SJSA1 (cell line): ENCODE results near the gene IFITM10. TPM values are rescaled to one million over a fixed set of nuclear protein-coding genes. Genes with fewer than 3 reads are reported as not detected.
A peak's percentile ranks its signal among the peaks of the same experiment; 100 is the strongest.

ENCODE experiments used
- DNase-seq, 2 experiments: peaks; one replicate each; pipeline ENCODE4 v3.0.0-alpha.2; 2015 to 2020; ENCODE audit warnings: low spot score in 2 of 2, low read depth in 1 of 2
- H3K27ac ChIP-seq: fragments of 250-450 bp; sonication (Bioruptor Pico); 2 replicates; pipeline ENCODE4 v1.5.1; 2020; ENCODE audit warnings: mild to moderate bottlenecking, moderate library complexity
- H3K27me3 ChIP-seq: fragments of 250-450 bp; sonication (Bioruptor Pico); replicated peaks from 2 replicates; pipeline ENCODE4 v1.5.1; 2020; ENCODE audit warnings: mild to moderate bottlenecking, moderate library complexity
- H3K36me3 ChIP-seq: fragments of 250-450 bp; sonication (Bioruptor Pico); 2 replicates; pipeline ENCODE4 v1.5.1; 2020; ENCODE audit warnings: mild to moderate bottlenecking
- H3K4me1 ChIP-seq: fragments of 250-450 bp; sonication (Bioruptor Pico); replicated peaks from 2 replicates; pipeline ENCODE4 v1.6.1; 2021; ENCODE audit warnings: mild to moderate bottlenecking
- H3K4me3 ChIP-seq: fragments of 250-450 bp; sonication (Bioruptor Pico); 2 replicates; pipeline ENCODE4 v1.5.1; 2020; ENCODE audit warnings: mild to moderate bottlenecking
- H3K9me3 ChIP-seq: fragments of 250-450 bp; sonication (Bioruptor Pico); replicated peaks from 2 replicates; pipeline ENCODE4 v1.5.1; 2020; ENCODE audit warnings: mild to moderate bottlenecking
- total RNA-seq: library from RNA; depleted of rRNA; stranded (reverse); fragments of >200 nt; shearing (Covaris generic); gene quantifications from 2 replicates; pipeline ENCODE4 v1.2.3, GENCODE V29; 2014

Gene IFITM10
- total RNA-seq, 1 experiment from 2014 or later, result 0.05 TPM

DNA sequence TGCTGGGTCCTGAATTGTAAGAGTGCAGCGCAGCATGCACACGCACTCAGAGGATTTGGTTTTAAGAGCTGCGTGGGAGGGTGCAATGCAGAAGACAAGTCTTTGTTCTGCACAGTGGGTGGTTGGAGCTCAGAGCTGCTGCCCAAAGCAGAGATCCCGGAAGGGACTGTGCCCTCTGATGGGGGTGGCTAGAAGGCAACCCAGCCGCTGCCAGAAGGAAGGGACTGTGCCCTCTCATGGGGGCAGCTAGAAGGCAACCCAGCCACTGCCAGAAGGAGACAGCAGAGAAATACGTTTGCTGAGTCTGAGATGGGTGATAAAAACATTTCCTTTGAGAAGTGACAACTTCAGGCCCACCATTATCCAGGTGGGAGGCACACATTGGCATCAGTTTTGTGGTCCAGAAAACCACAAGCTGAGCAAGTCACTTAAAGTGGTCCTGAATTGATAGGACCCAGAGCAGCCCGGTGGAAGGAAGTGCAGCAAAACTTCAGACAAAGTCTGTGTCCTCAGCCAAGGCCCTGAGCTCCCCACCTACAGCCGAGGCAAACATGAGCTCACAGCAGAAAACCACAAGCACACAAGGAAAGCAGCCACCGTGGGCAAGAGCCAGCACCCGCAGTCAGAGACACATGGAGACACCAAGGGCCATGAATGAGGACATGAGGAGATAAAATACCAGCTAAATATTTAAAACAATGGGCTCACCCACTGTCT, 49.1 kb downstream of the IFITM10 start:
- H3K27me3 ChIP-seq, result no peaks in the 10 kb centered on the region
- H3K4me1 ChIP-seq, result peaks cover 5% of the 10 kb centered on the region
- no peaks in the 10 kb centered on the region for H3K36me3 ChIP-seq
- no peak overlapping the region for H3K27ac ChIP-seq
- no peaks in the 10 kb centered on the region for H3K9me3 ChIP-seq
- DNase-seq, result no peak
- H3K4me3 ChIP-seq, result no peak overlapping the region

DNA sequence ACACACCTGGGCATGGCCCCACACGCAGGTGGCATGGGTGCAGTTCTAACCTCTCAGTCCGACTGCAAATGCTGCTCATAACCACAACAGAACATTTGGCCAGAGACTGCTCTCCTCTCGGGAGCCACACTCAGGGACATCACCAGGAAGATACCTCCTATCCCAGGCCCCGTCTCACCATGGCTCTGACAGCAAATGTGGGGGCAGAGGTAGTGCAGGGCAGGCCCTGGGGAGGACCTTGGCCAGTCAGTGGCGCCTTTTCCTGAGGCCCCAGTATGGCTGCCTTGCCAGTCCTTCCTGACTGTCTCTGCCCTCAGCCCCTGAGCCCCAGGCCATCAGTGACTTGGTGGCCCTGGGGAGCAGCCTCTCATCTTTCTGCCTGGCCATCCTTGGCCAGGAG, 50.6 kb downstream of the IFITM10 start:
- H3K27ac ChIP-seq, result no peak overlapping the region
- H3K27me3 ChIP-seq, result no peaks in the 10 kb centered on the region
- H3K4me3 ChIP-seq, result no peak overlapping the region
- H3K9me3 ChIP-seq, result no peaks in the 10 kb centered on the region
- no peaks in the 10 kb centered on the region for H3K4me1 ChIP-seq
- no peak for DNase-seq
- H3K36me3 ChIP-seq, result no peaks in the 10 kb centered on the region

DNA sequence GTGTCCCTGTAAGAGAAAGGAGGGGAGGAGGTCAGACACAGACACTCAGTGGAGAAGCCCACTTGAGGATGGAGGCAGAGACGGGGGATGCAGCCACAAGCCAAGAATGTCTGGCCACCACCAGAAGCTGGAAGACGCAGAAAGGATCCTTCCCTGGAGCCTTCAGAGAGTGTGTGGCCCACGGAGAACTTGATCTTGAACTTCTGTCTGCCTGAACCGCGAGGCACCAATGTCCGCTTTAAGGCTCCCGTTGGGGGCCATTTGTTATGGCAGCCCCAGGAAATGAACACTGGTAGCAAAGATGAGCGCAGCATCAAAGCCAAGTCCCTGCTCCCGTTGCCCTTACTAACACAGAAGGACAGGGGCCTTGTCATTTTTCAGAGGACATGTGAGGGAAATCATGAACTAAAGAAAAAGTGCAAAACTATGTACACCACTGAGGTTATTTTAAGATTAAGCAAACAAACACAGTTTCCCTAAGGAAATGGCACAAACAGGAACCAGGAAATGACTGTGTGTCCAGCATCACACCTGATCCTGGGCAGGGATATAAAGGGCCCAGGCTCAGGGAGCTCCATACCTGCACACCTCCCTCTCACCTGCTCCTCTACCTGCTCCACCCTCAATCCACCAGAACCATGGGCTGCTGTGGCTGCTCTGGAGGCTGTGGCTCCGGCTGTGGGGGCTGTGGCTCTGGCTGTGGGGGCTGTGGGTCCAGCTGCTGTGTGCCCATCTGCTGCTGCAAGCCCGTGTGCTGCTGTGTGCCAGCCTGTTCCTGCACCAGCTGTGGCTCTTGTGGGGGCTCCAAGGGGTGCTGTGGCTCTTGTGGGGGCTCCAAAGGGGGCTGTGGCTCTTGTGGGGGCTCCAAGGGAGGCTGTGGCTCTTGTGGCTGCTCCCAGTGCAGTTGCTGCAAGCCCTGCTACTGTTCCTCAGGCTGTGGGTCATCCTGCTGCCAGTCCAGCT, 53.5 kb downstream of the IFITM10 start, which contains the start of gene KRTAP5-6:
Gene KRTAP5-6, plus strand, starts transcription at position 588 of the 963 bp plus-strand sequence. Its CDS starts 51 bp downstream, at position 639.
- Histone ChIP-seq H3K27ac (no peak within 1 kb of the TSS), H3K4me3 (no peak within 1 kb of the TSS), H3K27me3 (no peaks in the 10 kb centered on the region; the same call in 1 of the 2 replicates), H3K36me3 (no peaks in the 10 kb centered on the region), H3K9me3 (no peaks in the 10 kb centered on the region), H3K4me1 (peaks cover 9% of the 10 kb centered on the region)
- DNase-seq, result no peak

DNA sequence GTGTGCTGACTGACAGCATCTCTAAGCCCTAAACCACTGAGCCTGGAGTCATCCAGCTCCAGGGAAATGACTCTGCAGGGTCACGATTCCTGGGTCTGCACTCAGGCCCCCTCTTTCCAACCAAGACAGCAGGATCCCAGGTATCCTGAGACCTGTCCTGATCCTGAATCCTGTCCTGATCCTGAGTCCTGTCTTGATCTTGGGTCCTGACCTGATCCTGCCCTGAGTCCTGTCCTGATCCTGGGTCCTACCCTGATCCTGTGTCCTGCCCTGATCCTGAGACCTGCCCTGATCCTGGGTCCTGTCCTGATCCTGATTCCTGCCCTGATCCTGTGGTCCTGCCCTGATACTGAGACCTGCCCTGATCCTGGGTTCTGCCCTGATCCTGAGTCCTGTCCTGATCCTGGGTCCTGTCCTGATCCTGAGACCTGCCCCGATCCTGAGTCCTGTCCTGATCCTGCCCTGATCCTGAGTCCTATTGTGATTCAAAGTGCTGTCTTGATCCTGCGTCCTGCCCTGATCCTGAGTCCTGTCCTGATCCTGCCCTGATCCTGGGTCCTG, 54.8 kb downstream of the IFITM10 start:
- Histone ChIP-seq H3K4me3 (no peak overlapping the region), H3K4me1 (peaks cover 9% of the 10 kb centered on the region), H3K27me3 (no peaks in the 10 kb centered on the region; the same call in 1 of the 2 replicates), H3K9me3 (no peaks in the 10 kb centered on the region), H3K36me3 (no peaks in the 10 kb centered on the region), H3K27ac (no peak overlapping the region)
- DNase-seq, result no peak

DNA sequence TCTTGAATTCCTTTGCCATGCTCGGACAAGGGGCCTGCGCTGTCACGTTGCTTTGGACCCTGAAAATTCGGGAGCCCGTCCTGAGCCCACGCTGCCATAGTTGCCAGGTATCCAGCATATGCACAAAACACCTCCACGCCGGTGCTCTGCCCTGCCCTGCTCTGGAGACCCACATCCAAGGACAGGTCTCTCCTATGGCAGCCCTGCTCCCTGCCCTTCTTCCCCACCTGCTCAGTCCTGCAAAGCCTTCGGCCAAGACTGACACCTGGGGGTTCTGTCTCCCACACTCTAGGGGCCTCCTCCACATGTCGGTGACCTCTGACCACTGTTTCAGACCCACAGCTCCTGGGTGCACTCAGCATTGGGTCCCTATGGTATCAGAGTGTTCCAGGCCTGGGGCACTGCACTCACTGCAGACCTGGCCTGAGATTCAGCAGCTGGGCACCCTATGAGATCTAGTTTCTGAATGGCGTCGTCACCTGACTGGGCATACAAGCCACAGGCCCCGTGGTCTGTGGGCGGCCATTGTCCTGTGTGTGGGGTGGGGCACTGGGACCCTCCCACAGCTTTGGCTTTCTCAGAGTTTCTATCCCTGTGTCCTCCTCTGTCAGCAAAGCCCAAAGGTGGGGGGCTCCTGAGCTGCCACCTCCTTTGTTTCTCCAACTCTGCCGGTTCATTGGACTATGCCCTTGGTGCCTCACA, 55.4 kb downstream of the IFITM10 start:
- no peak overlapping the region for H3K27ac ChIP-seq
- no peak overlapping the region for H3K4me3 ChIP-seq
- no peaks in the 10 kb centered on the region for H3K9me3 ChIP-seq
- no peaks in the 10 kb centered on the region; the same call in 1 of the 2 replicates for H3K27me3 ChIP-seq
- DNase-seq, result no peak
- H3K36me3 ChIP-seq, result no peaks in the 10 kb centered on the region
- H3K4me1 ChIP-seq, result peaks cover 9% of the 10 kb centered on the region

DNA sequence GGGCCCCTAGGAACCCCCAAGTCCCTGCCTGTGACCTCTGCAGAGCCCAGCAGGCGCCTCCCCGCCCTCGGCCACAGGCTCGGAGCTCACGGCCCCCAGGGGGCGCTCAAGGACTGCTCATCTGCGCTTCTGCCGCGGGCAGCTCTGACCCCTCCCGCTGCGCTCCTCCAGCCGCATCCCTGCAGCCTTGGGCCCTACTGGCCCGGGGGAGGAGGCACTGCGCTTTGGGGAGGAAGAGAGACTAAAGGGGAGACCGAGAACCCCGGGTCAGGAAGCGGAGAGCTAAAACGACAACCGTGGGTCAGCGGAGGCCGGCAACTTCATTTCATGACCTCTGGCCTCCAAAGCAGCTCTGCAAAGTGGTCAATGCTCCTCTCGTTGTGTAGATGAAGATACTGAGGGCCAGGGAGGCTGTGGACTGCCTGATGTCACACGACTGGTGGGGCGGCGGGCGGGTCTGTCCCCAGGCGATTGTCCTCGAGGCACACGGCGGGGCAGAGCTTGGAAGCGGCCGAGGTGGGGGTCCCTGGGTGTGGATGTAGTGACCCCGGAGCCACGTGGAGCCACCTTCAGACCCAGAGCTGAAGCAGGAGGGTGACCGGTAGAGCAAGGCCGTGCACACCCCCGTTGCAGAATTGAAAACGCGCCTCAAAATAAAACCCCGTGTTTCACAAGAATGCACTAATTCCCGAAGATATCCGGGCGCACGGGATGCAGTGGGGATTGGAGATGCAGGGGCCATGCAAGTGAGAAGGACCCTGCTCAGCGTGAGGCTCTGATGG, 56.1 kb downstream of the IFITM10 start:
- no peak overlapping the region for H3K27ac ChIP-seq
- H3K36me3 ChIP-seq, result no peaks in the 10 kb centered on the region
- peak; percentile 50 to 72 for DNase-seq
- H3K9me3 ChIP-seq, result no peaks in the 10 kb centered on the region
- peaks cover 9% of the 10 kb centered on the region for H3K4me1 ChIP-seq
- no peaks in the 10 kb centered on the region; the same call in 1 of the 2 replicates for H3K27me3 ChIP-seq
- no peak overlapping the region for H3K4me3 ChIP-seq

DNA sequence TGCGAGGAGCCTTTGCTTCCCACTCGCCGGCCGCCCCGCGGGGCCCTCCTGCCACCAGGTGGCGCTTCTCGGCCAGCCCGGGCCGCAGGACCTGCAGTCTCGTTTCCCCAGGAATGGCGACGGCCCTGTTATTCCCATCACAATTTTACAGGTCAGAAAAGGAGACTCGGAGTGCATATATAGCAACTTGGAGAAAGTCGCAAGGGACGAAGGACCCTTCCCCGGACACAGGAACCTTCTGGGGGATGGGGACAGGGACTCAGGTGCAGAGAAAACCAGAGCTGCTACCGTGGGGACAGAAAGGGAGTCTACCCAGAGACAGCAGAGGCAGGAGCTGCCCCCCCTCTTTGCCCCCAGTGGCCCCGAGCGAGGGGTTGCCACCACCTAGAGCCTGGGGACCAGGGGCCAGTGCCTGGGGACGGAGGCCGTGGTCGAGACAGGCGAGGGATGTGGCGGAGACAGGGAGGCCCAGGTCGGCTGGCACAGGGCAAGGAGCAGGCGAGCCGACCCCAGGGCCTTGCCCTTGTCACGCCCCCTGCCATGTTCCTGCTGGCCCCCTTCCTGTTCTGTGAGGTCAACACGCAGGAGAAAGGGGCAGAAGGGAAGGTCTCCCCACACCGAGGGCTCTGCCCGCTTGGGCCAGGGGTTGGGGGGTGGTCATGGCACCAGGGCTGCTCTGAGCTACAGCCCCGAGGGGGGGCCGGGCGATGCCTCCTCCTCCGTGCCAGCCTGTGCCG, 56.9 kb downstream of the IFITM10 start:
- Histone ChIP-seq H3K36me3 (no peaks in the 10 kb centered on the region), H3K27ac (no peak overlapping the region), H3K27me3 (no peaks in the 10 kb centered on the region; the same call in 1 of the 2 replicates), H3K4me1 (peaks cover 9% of the 10 kb centered on the region), H3K9me3 (no peaks in the 10 kb centered on the region), H3K4me3 (no peak overlapping the region)
- peak; percentile 40 to 57 for DNase-seq

DNA sequence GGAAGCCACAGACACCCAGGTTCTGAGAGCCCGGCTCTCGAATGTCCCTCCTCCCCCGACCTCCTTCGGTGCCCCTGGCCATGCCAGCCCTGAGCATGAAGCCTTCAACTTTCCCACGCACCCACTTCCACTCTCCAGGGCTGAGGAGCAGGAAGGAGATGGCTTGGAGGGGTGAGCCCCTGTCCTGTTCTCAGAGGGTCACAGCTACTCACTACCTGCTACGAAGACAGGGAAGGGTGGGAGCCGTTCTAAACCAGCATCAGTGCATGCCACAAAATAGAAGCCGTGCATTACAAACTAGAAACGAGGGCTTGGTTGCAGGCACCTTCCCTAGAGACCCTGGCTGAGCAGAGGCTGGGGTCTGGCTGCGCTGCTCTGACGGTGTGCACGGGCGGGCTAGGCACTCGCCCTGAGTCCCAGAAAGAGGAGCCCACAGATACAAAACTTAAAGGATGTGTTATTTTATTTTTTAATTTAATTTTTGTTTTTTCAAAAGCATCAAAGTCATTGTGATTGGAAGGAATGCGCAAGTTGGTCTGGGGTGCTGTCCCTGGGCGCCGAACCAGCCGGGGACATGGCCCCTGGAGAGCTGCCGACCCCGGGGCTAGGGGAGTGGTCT, 57.6 kb downstream of the IFITM10 start:
- Histone ChIP-seq H3K9me3 (no peaks in the 10 kb centered on the region), H3K4me1 (peaks cover 9% of the 10 kb centered on the region), H3K36me3 (no peaks in the 10 kb centered on the region), H3K27me3 (no peaks in the 10 kb centered on the region; the same call in 1 of the 2 replicates), H3K4me3 (no peak overlapping the region), H3K27ac (no peak overlapping the region)
- no peak for DNase-seq

DNA sequence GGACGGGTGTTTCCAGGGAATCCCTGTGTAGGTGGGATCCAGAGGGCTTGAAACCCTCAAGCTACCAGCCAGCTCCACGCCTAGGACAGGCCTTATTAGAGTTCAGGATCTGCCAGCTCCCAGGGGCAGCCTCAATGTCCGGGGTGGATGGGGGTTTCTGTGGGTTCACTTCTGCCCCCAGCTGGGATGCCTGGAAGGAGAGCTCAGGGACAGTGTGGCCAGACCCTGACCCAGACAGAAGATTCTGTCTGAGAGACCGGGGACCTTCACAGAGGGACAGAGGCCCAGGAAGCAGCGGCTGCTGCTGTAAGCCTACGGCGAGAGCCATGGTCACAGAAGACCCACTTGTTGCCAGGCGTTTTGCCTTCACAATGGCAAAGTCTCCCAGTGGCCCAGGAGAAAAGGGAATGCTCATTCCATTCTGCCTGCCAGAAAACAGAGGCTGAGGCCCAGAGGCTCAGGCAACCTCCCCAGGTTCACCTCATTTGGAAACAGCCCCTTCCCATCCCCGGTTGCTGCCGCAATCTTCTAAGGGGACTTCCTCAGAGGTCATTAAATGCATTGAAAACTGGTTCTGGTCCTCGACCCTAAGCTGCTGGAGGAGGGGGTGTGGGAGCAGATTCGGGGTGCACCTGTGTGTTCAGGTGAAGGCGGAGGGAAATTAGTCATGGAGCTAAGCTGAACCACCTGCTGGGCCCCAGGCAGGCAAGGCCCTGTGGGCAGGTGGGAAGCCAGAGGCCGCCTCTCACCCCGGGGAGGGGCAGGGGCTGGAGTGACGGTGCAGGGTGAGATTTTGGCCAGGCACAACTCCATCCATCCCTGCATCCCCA, 58.3 kb downstream of the IFITM10 start:
- DNase-seq, result no peak
- no peak overlapping the region for H3K4me3 ChIP-seq
- H3K27me3 ChIP-seq, result no peaks in the 10 kb centered on the region; the same call in 1 of the 2 replicates
- no peaks in the 10 kb centered on the region for H3K36me3 ChIP-seq
- peaks cover 9% of the 10 kb centered on the region for H3K4me1 ChIP-seq
- H3K27ac ChIP-seq, result no peak overlapping the region
- H3K9me3 ChIP-seq, result no peaks in the 10 kb centered on the region

DNA sequence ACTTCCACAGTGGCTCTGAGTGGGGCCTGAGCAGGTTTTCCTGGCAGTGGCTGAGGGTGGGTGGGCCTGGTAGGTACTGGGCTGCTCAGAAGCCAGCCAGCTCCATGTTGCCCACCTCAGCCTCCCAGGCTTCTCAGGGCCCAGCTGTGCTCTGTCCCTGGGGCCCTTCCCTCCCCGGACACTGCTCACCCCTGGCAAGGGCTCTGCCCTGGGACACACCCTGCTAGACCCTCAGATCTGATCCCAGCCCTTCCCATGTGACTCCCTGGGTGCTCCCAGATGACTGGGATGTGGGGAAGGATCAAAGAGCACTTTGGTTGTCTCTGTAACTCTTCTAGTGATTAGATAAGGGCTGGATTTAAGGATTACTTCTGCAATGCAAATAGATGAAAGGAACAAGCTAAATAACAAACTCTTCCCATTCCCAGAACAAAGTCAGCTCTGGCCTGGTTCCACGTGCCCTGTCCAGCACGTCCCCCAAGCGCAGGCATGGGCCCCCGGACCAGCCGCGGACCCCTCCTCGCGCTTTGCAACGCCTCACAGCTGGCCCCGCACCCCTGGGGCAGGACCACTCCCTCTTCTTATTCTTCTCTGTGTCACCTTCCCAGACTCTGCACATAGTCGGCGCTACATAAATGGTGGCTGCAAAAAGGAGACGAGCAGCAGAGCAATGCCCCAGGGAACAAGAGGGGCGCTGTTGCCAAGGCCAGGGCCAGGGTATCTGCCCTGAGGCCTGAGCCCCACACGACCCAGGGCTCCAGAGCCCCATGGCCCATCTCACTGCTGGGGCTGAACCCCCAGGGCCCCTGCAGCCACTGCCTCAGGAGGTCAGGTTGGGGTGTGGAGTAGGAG, 59.1 kb downstream of the IFITM10 start:
- no peak overlapping the region for H3K4me3 ChIP-seq
- peaks cover 9% of the 10 kb centered on the region for H3K4me1 ChIP-seq
- no peak overlapping the region for H3K27ac ChIP-seq
- H3K9me3 ChIP-seq, result no peaks in the 10 kb centered on the region
- no peak for DNase-seq
- H3K27me3 ChIP-seq, result no peaks in the 10 kb centered on the region; the same call in 1 of the 2 replicates
- H3K36me3 ChIP-seq, result no peaks in the 10 kb centered on the region
